Measurements from ENCODE around the gene LRRFIP1.

DNA sequence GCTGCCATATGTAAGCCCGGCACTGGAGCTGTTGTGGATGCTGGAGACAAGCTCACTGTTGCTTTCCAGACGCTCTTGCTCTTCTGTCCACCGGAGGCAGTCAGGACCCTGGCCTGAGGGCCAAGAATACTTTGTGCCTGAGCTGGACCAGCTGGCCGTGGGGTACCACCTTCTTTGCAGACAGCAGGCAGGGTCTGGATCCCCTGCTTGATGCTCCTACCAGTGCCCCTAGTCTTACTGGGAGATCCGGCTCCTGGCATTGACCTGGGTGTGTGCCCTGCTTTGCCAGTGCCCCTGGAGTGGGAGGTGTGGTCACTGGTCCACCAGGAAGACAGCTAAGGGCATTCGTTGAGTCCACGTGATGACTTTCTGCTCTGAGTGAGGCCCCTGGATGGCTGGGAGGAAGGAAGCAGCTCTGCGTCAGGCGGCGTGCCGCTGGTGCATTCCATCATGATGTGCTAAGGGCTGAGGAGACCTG lies 59.3 kb downstream of the LRRFIP1 start:
- TF ChIP-seq, protein P1, sequence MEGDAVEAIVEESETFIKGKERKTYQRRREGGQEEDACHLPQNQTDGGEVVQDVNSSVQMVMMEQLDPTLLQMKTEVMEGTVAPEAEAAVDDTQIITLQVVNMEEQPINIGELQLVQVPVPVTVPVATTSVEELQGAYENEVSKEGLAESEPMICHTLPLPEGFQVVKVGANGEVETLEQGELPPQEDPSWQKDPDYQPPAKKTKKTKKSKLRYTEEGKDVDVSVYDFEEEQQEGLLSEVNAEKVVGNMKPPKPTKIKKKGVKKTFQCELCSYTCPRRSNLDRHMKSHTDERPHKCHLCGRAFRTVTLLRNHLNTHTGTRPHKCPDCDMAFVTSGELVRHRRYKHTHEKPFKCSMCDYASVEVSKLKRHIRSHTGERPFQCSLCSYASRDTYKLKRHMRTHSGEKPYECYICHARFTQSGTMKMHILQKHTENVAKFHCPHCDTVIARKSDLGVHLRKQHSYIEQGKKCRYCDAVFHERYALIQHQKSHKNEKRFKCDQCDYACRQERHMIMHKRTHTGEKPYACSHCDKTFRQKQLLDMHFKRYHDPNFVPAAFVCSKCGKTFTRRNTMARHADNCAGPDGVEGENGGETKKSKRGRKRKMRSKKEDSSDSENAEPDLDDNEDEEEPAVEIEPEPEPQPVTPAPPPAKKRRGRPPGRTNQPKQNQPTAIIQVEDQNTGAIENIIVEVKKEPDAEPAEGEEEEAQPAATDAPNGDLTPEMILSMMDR (IDR thresholded peaks at IDR 0.05): no peak
- no peak for TF ChIP-seq POLR2A (IDR thresholded peaks at IDR 0.05)
